Glomerular visceral epithelial cell (primary cell): ENCODE data around the gene PTGES2.

Experiments used
- DNase-seq: peaks from one replicate; pipeline ENCODE4 v3.0.0-alpha.2; 2016; ENCODE audit errors: extremely low spot score

PTGES2 gene

DNA sequence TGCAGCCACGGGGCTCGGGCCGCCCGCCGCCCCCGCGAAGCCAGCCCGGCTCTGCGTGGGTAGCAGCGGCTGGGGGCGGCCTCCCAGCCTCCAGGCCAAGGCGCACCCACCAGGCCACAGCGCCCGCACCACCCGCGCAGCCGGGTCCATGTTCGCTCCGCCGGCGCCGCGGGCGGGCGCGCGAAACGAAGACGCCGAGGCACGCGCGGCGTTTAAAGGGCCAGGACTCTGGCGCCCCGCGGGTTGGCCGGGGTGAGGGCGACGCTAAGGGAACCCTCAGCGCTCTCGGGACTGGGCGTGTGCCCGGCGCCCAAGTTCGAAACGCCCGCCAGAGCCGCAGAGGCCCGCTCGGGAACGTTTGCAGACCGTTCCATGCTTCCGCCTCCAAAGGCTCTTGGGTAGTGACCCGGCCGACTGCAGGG is at the start of gene PTGES2:
PTGES2 (minus strand) TSS at position 162 of the 422 bp plus-strand sequence; CDS start at position 150, 12 bp downstream.
- peak; percentile 81 for DNase-seq

DNA sequence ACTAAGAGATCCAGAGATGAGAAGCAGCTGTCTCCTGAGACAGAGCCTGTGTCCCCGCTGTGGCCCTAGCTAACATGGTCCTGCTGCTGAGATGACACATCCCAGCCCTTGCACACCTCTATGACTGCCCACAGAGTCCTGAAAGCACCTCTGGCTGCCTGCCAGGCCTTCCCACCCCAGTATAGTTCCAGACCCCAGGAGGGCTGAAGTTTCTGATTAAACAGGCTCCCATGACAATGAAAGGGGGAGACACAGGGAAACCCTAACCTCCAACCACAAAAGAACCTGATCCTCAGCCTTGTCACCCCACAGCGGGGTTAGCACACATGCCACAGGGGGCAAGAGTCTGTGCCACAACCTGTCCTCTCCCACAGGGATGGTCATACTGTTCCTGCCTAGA is 48.2 kb upstream of the PTGES2 start:
- peak; percentile 53 for DNase-seq

DNA sequence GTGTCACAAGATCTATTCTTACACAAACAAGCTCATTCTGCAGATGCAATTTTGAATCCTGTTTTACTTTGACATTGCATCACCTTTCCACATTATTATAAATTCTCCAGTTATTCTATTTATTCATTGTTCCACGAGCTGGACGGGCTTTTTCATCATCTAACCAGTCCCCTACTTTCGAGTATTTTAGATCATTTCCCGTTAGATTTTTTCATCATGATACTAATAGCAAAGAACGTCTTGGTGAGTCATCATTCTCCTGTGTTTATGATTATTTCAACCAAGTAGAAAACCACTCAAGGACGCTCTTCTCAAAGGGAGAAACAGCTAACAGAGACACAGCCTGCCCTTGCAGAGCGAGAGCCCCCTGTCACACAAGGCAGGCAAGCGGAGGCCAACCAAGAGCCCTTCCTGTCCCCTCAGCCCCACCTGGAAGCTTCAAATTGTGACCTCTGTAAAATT is 47.6 kb upstream of the PTGES2 start:
- no peak for DNase-seq

DNA sequence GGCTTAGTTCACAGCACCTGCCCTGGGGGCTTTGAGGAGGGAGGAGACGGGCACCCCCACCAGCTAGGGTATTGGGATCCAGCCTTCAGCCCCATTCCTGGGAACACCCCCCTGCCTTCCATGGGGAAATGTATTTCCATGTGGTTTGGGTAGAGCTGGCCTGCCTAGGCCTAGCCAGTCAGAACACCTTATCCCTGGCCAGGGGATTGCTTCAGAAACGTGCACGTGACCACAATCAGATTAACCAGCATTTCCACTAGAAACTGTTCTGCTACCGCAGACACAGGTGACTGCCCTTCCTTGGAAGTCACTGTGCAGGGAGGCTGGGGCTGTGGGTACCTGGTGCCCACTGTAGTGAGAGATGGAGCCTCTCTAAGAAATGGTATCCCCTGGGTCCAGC is 46.5 kb upstream of the PTGES2 start:
- DNase-seq, result no peak

DNA sequence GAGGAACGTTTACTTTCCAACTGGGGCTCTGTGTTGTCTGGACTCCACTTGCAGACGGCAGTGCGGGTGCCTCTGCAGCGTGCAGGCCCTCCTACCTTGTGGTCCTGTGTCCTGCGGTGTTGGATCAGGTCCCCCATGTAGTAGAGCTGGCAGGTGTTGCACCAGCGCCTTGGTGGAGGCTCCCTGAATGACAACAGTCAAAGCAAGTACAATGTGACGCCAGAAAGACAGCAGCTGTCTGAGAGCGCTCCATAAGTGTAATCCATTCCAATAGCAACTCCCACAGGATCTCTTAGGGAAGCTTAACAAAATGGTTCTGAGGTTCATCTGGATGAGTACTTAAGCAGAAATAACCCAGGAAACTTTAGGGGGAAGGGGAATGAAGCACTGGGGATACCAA is 42.4 kb upstream of the PTGES2 start:
- DNase-seq, result no peak

DNA sequence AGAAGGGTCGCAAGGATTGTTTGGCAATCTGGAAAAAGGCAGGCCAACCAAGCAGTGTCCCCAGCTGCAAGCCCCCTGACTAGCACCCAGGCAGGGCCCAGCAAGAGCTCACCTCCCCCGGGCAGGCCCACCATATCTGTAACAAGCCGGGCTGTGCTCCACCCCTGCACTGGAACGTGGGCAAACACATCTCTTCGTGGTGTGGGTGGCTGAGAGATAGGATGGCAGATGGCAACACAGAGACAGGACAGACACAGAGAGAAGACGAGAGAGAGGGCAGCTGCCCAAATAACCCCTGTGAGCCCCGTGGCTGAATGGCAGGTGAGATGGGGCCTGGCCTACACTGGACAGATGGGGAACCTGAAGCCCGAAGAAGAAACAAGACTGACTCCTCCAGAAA is 42.0 kb upstream of the PTGES2 start:
- DNase-seq, result no peak

DNA sequence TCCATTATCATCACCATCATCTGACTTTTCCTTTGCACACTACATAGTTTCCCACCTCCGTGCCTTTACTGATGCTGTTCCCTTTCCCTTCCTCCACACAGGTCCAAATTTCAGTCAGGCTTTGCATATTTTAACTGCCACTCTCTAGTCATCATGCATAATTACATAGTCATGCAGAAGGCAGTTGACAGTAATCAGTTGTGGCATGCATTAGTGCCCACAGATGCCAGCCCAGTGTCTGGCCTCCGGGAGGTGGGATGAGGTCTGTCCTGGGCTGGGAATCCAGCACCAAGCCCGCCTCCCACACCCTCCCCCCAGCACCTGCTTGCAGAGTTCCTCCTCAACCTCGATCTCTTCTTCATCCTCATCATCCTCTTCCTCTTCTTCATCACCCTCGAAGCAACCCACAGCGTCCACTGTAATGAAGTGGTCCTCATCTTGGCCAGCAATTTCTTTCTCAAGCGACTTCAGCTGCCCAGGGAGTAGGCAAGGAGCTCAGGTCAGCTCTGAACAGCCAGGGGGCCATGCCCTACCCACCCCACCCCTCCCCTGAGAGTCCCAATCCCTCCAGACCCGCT is 41.3 kb upstream of the PTGES2 start:
- no peak for DNase-seq

DNA sequence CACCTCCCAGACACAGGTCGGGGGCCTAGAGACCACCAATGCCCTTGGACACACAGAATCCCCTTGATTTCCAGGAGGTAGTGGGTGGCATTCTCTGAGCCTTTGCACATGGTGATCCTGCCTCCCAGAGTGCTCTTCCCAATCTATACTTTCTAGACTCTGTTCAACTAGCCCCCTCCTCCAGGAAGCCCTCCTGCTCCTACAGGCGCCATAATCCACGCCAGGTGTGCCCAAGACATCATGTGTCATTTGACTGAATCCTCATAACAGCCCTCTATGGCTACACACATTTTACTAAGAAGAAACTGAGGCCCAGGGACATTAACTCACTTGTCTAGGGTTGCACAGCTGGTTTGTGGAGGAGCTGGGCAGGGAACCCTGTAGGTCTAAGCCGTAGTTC is 39.7 kb upstream of the PTGES2 start:
- DNase-seq, result no peak

DNA sequence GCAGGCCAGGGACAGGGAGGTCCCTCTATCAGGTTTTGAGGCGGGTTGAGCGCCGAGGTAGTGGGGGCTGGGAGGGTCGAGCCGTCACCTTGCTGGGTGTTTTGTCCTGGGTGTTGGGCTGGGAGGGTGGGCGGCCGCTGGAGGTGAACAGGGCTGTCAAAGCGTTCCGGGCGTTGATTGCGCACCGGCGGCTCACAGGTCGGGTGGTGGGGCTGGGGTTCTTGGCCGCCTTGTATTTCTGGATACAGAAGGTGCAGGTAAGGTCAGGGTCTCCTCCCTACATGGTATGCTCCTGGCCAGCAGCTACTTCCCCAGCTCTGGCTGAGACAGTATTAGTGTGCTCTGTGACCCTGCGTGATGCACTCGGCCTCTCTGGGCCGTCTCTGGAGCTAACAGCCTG is 38.6 kb upstream of the PTGES2 start:
- DNase-seq, result no peak

DNA sequence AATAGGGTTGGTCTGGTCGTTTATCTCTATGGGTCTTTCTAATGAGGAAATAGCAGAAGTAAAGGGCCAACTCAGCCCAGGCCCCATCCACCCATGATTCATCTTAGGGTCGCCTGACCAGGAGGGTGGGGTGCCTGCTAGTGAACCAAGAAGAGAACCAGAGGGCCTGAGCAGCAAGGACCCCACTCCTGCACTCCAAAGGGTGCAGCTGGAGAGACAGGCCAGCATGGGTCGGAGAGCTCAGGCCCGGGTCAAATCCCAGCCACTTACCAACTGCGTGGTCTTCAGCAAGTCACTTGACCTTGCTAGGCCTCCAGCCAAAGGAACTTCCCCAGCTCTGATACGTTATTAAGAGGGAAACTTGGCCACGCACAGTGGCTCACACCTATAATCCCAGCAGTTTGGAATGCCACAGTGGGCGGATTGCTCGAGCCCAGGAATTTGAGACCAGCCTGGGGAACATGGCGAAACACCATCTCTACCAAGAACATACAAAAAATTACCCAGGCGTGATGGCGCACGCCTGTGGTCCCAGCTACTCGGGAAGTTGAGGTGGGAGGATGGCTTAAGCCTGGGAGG is 36.9 kb upstream of the PTGES2 start:
- peak; percentile 65 for DNase-seq

DNA sequence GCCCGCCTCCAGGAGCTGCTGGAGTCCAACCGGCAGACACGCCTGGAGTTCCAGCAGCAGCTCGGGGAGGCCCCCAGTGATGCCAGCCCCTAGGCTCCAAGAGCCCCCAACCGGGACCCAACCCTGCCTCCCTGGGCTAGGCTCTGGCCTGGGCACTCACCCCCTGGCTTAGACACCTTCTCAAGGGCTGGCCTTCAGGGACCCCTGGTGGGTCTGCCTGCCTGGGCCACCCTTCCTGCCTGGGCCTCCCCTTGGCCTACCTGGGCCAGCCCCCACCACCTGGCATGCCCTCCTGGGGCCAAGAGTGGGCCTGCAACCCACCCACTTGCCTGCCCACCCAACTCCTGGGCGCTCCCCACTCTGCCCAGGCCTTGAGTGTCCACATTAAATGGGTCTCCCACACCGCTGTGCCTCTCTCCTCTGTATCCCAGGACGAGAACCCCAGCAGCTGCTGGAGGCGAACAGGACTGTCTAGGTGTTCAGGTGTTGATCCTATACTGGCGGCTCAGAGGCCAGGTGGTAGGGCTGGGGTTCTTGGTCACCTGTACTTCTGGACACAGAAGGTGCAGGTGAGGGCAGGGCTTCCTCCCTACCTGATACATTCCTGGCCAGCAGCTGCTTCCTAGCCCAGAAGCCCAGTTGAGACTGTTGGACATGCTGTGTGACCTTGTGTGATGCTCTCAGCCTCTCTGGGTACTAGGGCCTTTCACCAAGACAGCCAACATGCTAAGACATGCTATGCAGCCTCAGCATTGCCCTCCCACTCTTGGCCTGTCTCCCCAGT is 36.2 kb upstream of the PTGES2 start:
- DNase-seq, result no peak

DNA sequence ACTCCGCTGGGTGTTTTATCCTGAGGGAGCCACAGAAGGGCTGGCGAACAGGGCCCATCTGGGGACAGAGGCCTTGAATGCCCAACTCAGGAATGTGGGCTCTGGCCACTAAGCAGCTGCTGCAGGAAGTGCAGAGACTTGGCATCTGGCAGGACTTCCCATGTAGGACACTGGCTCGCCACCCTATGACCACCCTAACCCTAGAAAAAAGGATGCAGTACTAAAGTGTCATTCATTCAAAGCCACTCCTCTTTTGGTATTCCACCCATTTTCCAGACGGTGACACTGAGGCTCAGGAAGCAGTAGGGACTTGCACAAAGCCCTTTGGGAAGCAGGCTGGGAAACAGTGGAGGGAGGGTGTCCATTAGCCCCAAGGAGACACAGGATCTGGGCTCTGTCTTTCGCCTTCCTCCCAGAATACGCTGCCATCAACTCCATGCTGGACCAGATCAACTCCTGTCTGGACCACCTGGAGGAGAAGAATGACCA is 35.5 kb upstream of the PTGES2 start:
- DNase-seq, result no peak

DNA sequence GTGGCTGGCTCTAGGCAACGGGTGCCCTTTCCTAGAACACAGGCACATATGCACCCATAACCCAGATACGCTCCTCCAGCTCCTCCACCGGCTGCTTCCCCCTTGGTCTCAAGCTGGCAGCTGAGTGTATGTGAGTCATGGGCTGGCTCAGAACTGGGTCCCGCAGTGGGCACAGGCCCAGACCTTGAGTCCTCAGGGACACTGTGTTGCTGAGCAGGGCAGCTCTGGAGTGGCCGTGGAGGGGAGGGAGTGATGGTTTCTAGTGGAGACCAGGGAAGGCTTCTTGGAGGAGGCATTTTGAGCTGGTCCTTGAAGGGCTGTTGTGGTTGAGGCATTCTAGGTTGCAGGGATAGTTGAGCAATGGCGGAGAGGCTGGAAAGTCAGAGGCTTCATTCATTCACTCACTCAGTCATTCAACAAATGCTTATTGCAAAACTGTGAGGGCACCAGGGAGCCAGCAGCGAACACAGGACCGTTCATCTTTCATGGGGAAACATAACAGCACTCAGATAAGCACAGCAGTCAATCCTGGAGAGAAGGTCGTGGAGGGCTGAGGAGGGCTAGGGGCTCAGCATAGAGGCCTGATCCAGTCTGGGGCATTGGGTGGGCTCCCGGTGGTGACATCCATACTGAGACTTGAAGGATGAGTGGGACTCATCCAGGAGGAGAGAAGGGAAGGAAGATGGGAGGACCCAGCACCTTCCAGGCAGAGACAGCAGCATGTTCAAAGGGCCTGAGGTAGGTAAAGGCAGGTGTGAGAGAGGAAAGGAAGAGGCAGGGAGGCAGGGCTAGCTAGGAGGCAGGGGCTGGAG is 34.9 kb upstream of the PTGES2 start:
- peak; percentile 47 for DNase-seq

DNA sequence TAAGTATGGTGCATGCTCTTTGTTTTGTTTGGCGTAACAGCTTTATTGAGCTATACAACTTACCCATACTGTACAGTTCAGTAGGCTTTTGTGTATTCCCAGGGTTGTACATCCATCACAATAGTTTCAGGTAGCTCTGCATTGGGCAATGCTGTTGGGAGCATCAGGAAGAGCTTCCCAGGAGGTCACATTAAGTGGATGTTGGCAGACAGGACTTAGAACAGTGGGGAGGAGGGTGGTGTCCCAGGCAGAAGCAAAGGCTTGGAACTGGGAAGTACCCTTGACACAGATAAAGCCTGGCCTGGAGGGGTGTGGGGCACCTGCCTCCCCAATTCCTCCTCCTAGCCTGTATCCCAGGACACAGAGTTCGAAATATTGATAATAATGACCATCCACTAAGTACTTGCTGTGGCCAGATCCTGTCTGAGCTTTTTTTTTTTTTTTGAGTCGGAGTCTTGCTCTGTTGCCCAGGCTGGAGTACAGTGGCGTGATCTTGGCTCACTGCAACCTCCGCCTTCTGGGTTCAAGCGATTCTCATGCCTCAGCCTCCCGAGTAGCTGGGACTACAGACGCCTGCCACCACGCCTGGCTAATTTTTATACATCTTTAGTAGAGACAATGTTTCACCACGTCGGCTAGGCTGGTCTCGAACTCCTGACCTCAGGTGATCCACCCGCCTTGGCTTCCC is 33.8 kb upstream of the PTGES2 start:
- DNase-seq, result no peak

DNA sequence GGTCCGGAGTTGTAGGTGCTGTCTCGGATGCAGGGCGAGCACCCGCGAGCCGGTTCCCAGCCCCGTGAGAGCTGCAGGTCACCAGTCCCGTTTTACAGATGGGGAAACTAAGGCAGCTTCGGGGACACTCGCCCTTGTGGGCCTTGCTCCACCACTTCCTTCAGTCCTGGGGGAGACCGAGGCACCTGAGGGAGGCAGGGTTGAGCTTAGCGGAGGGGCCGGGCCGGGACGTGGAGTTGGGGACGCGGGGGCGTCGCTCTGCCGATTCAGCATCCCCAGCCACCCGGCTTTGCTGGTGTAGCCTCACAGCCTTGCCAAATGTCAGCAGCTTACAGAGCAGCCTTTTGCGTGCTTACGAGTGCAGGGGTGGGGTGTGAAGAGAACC is 33.1 kb upstream of the PTGES2 start:
- DNase-seq, result no peak

DNA sequence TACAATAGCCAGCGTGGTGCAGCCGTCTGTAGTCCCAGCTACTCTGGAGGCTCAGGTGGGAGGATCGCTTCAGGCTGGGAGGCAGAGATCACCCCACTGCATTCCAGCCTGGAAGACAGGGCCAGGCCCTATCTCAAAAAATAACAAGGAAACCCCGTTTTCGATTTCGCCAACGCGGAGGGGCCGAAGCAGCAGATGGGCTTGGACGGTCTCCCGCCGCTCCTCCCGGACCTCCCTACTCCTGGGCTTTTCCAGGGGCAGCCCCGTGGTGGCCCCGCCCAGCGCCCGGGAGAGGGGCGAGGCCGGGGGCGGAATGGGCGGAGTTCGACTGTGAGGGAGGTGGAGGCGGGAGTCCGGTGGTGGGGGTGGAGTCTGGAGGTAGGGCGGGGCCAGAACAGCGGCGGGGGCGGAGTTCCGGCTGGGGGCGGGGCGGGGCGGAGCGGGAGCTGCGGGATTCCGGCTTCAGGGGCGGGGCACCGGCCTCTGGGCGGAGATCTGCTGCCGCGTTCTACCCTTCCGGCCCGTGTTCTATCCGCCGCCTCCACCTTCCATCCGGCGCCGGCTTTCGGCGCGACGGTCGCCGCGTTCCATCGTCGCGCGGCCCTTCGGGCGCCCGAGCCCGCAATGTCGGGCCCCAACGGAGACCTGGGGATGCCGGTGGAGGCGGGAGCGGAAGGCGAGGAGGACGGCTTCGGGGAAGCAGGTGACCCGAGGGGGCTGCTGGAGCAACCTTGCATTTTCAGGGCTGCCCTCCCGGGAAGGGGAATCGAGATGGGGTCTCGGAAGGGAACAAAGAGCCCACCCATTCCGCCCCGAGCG is 32.5 kb upstream of the PTGES2 start, which contains the start of gene BBLN:
BBLN (plus strand) TSS at position 482 of the 819 bp plus-strand sequence; CDS start at position 625, 143 bp downstream.
- DNase-seq, result peak; percentile 97

DNA sequence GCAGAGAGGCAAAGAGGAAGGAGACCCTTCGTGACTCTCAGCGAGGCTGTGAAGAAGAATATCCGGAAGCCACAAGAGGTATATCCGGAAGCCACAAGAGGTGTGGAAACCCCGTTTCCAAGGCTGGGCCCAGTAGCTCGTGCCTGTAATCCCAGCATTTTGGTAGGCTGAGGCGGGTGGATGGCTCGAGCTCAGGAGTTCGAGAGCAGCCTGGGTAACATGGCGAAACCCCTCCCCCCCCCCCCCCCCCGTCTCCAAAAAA is 31.9 kb upstream of the PTGES2 start:
- DNase-seq, result no peak

DNA sequence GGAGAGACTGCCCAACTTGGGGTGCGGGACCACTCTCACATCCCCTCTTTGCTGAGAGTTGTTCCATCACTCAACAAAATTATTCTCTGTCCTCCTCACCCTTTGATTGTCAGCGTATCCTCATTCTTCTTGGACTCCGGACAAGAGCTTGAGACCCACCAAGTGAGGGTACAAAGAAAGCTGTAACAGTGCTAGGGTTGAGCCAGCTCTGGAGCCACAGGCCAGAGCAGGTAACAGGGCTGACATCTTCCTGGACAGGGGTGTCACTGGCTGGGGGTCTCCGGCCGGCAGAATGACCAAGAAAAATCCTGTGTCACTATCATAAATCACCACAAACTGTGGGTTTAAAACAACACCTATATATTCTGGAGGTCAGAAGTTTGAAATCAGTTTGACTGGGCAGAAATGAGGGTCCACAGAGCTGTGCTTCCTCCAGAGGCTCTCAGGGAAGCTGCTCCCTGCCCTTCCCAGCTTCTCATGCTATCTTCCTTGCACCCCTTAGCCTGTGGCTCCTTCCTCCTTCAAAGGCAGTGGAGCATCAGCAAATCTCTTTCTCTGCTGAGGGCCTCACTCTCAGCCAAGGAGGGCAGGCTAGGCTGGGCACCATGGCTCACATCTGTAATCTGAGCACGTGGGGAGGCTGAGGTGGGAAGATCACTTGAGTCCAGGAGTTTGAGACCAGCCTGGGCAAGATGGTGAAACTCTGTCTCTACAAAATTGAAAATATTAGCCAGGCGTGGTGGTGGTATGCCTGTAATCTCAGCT is 28.4 kb upstream of the PTGES2 start:
- no peak for DNase-seq

DNA sequence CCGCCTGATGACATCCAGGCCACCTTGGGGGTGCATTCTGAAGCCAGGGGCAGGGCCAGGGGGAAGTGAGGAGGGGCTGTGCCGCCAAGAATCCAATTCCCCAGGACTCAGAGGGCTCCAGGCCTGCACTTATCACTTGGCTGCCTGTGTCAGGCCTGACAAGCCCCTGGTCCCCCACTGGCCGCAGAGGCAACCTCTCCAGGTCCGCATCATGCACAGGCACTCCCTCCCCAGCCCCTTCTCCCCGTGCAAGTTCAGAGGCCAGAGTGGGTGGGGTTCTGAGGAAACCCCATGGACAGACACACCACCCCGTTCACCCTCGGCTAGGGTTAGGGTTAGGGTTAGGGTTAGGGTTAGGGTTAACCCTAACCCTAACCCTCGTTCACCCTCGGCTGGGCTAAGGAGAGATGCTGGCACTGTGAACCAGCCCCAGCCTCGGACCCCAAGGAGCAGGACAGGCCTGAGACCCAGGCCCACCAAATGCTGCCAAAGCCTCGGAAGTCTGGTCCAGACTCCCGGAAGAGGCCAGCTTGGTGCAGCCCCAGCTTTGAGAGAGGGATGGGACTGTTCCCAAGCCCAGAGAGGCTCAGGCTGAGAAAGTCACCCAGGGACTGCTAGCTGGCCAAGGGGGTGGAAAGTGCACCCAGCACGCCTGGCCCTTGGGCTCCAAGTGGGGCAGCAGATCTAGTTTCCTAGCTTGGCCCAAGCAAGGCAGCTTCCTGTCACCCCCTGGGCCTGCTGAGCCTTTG is 26.6 kb upstream of the PTGES2 start:
- no peak for DNase-seq
